PC-3 (cell line): ENCODE data around the gene ACTR6. TPM values are rescaled to one million over a fixed set of nuclear protein-coding genes. Genes with fewer than 3 reads are reported as not detected.

ENCODE experiments used
- ATAC-seq: fragments of 200-7000 bp; cut with Tn5 transposase; 2 replicates; pipeline ENCODE4 v1.9.1; 2020; ENCODE audit warnings: mild to moderate bottlenecking, moderate library complexity
- BruUV-seq: library from RNA; stranded (reverse); fragments of 400-500 nt; replicated peaks from 2 replicates; lab custom pipeline; 2021; lab: Mats Ljungman, UMichigan
- CTCF ChIA-PET: fragments of 300-600 bp; sonication (Branson Sonifier 250); formaldehyde crosslinking; loops from one replicate; lab custom pipeline; 2022; ENCODE audit warnings: antibody characterized with exemption; lab: Charles Lee
- POLR2A ChIA-PET: fragments of 300-600 bp; sonication (Branson Sonifier 250); formaldehyde crosslinking; loops from one replicate; lab custom pipeline; 2022; ENCODE audit warnings: antibody characterized with exemption; ENCODE audit not compliant: unreplicated experiment; lab: Charles Lee
- DNase-seq: peaks from one replicate; pipeline ENCODE4 v3.0.0-alpha.2; 2015
- H2AFZ ChIP-seq: fragments of 300-600 bp; sonication (generic); 2 replicates; pipeline ENCODE4 v1.6.0; 2016; ENCODE audit warnings: antibody characterized with exemption, low read length
- H3F3A ChIP-seq: fragments of 300-600 bp; sonication (generic); one replicate; pipeline ENCODE4 v1.6.0; 2017; ENCODE audit warnings: antibody characterized with exemption, low read length, control low read depth, mild to moderate bottlenecking; ENCODE audit not compliant: unreplicated experiment
- H3K27ac ChIP-seq: fragments of 300-600 bp; sonication (generic); 2 replicates; pipeline ENCODE4 v1.5.1; 2016; ENCODE audit warnings: mild to moderate bottlenecking, low read length
- H3K27me3 ChIP-seq: fragments of 300-600 bp; sonication (generic); 2 replicates; pipeline ENCODE4 v1.6.1; 2016; ENCODE audit warnings: low read length, mixed read lengths
- H3K36me3 ChIP-seq: fragments of 300-600 bp; sonication (generic); 2 replicates; pipeline ENCODE4 v1.6.1; 2016; ENCODE audit warnings: low read depth, mixed run types, low read length, mixed read lengths
- H3K4me1 ChIP-seq: fragments of 300-600 bp; sonication (generic); 2 replicates; pipeline ENCODE4 v1.5.1; 2016; ENCODE audit warnings: low read length; ENCODE audit not compliant: insufficient read depth
- H3K4me2 ChIP-seq: fragments of 300-600 bp; sonication (generic); 2 replicates; pipeline ENCODE4 v1.6.0; 2016; ENCODE audit warnings: low read length
- H3K4me3 ChIP-seq: fragments of 300-600 bp; sonication (generic); 2 replicates; pipeline ENCODE4 v1.5.1; 2016; ENCODE audit warnings: mild to moderate bottlenecking, low read length, mixed read lengths
- H3K79me2 ChIP-seq: fragments of 300-600 bp; sonication (generic); 2 replicates; pipeline ENCODE4 v1.6.1; 2017; ENCODE audit warnings: low read length, mixed read lengths
- H3K9ac ChIP-seq: fragments of 300-600 bp; sonication (generic); 2 replicates; pipeline ENCODE4 v1.6.0; 2016; ENCODE audit warnings: mild to moderate bottlenecking, low read length
- H3K9me2 ChIP-seq: fragments of 300-600 bp; sonication (generic); replicated peaks from 2 replicates; pipeline ENCODE4 v1.6.1; 2016; ENCODE audit warnings: mixed run types, low read length, mixed read lengths
- H3K9me3 ChIP-seq: fragments of 300-600 bp; sonication (generic); 2 replicates; pipeline ENCODE4 v1.6.1; 2016; ENCODE audit warnings: low read length, mixed read lengths
- H4K20me1 ChIP-seq: fragments of 300-600 bp; sonication (generic); 2 replicates; pipeline ENCODE4 v1.6.1; 2016; ENCODE audit warnings: low read length, mixed read lengths
- EZH2 ChIP-seq: fragments of 300-600 bp; sonication (generic); IDR thresholded peaks from one replicate; pipeline ENCODE4 v1.6.1; 2017; ENCODE audit warnings: antibody characterized with exemption, mild to moderate bottlenecking, low read length; ENCODE audit not compliant: unreplicated experiment
- EZH2phosphoT487 ChIP-seq: fragments of 300-600 bp; sonication (generic); IDR thresholded peaks from 2 replicates; pipeline ENCODE4 v1.6.1; 2018; ENCODE audit warnings: mild to moderate bottlenecking, antibody characterized with exemption, low read length, borderline replicate concordance
- intact Hi-C: fragments of 100-400 bp; cut with micrococcal nuclease; formaldehyde crosslinking; loops from 2 replicates; pipeline ENCODE4 v1.9.0; 2023
- total RNA-seq: library from RNA; depleted of rRNA; stranded (reverse); fragments of >200 nt; gene quantifications from 2 replicates; pipeline ENCODE4 v1.2.3, GENCODE V29; 2014
- TF ChIP-seq, protein P1 (sequence below): fragments of 300-600 bp; sonication (generic); conservative IDR thresholded peaks from 2 replicates; pipeline ENCODE4 v1.5.1; 2017; ENCODE audit warnings: antibody characterized with exemption, low read depth, mild to moderate bottlenecking, low read length

ACTR6 gene
- total RNA-seq, 1 experiment from 2014 or later: 21.2 TPM

DNA sequence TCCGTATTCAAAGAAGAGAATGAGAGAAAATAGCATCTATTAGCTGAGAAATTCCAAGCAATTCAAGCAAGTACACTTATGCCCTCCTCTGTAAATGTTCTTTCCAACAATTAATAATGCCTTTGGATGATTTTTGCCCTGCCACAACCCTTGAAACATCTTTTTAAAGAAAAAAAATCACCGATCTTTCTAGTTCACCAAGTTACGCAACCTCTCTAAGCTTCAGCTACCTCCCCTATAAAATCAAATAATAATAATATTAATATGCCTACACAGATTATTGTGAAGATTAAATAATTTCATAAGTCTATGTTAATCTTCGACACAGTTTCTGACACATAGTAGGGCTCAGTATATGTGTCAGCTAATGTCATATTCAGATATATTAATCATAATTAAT lies 47.1 kb downstream of the ACTR6 start:
- DNase-seq (no peak), ATAC-seq (no peak)
- H3K27me3 ChIP-seq: no peaks in the 10 kb centered on the region
- H3K9me3 ChIP-seq: no peaks in the 10 kb centered on the region
- H3K36me3 ChIP-seq: no peaks in the 10 kb centered on the region
- H3K4me1 ChIP-seq: 0 out of 2 replicates have a peak, but pooled peaks cover 4% of the 10 kb centered on the region
- intact Hi-C loops: no loop called here
- no peak overlapping the region for H3K4me3 ChIP-seq
- H3K27ac ChIP-seq: no peak overlapping the region
- no peaks in the 10 kb centered on the region for H3K9me2 ChIP-seq
- no peaks in the 10 kb centered on the region for H4K20me1 ChIP-seq
- no peak overlapping the region for H3K4me2 ChIP-seq
- TF ChIP-seq, protein P1, sequence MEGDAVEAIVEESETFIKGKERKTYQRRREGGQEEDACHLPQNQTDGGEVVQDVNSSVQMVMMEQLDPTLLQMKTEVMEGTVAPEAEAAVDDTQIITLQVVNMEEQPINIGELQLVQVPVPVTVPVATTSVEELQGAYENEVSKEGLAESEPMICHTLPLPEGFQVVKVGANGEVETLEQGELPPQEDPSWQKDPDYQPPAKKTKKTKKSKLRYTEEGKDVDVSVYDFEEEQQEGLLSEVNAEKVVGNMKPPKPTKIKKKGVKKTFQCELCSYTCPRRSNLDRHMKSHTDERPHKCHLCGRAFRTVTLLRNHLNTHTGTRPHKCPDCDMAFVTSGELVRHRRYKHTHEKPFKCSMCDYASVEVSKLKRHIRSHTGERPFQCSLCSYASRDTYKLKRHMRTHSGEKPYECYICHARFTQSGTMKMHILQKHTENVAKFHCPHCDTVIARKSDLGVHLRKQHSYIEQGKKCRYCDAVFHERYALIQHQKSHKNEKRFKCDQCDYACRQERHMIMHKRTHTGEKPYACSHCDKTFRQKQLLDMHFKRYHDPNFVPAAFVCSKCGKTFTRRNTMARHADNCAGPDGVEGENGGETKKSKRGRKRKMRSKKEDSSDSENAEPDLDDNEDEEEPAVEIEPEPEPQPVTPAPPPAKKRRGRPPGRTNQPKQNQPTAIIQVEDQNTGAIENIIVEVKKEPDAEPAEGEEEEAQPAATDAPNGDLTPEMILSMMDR: no peak
- no peak for TF ChIP-seq EZH2phosphoT487
- TF ChIP-seq EZH2: no peak
- H3K9ac ChIP-seq: no peak overlapping the region
- no TSS peak for BruUV-seq
- H3K79me2 ChIP-seq: no peaks in the 10 kb centered on the region
- ChIA-PET POLR2A (no interaction called here), CTCF (no interaction called here)
- H3F3A ChIP-seq: no peaks in the 10 kb centered on the region
- H2AFZ ChIP-seq: no peak overlapping the region

DNA sequence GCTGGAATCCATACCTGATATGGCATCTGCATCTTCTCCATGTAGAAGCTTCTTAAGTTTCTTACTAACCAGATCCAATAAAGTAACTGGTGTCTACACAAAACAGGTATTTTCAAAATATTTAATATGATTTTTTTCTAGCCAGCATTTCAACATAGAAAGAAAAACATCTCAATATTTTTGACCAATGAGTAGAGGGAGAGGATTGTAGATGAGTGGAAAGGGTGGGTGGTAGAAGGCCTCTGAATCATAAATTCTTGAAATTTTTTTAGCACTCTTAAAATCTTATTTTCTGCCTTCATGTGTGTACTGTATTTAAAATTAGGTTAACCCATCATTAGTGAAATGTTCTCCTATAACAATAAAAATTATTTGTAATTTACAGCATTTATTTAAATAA lies 48.3 kb downstream of the ACTR6 start:
- intact Hi-C loops: no loop called here
- ATAC-seq: no peak
- Histone ChIP-seq H3K27me3 (no peaks in the 10 kb centered on the region), H3K9me2 (no peaks in the 10 kb centered on the region), H3K9me3 (no peaks in the 10 kb centered on the region), H4K20me1 (no peaks in the 10 kb centered on the region), H3F3A (no peaks in the 10 kb centered on the region), H3K36me3 (no peaks in the 10 kb centered on the region), H3K79me2 (no peaks in the 10 kb centered on the region), H3K9ac (no peak overlapping the region), H3K27ac (no peak overlapping the region), H3K4me1 (0 out of 2 replicates have a peak, but pooled peaks cover 4% of the 10 kb centered on the region), H3K4me3 (no peak overlapping the region), H3K4me2 (no peak overlapping the region), H2AFZ (no peak overlapping the region)
- CTCF ChIA-PET: no interaction called here
- POLR2A ChIA-PET: interaction anchor here (0.6 kb wide), 1 partner anchor 39 kb away, joined by 4 read pairs; no protein-coding TSS in a partner anchor
- TF ChIP-seq, protein P1: no peak
- TF ChIP-seq EZH2 (no peak), EZH2phosphoT487 (no peak)
- BruUV-seq: no TSS peak
- DNase-seq: no peak

DNA sequence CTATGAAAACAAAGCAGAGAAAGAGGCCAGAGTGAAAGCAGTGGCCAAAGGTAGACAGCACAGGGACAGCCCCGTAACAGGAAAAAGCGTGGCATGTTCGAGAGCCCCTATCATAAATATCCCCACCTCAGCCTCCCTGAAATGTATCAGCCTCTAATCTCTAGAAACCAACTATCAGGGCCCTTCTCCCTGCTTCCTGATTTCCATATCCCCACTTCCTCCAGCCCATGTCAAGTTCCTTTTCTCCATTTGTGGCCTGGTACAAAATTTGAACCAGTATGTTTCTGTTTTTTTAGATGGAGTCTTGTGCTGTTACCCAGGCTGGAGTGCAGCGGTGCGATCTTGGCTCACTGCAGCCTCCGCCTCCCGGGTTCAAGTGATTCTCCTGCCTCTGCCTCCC lies 49.3 kb downstream of the ACTR6 start:
- Histone ChIP-seq H3K9me2 (no peaks in the 10 kb centered on the region), H3K9ac (no peak overlapping the region), H3K27me3 (no peaks in the 10 kb centered on the region), H3K4me3 (no peak overlapping the region), H3K36me3 (no peaks in the 10 kb centered on the region), H3K9me3 (no peaks in the 10 kb centered on the region), H3F3A (no peaks in the 10 kb centered on the region), H3K4me1 (0 out of 2 replicates have a peak, but pooled peaks cover 4% of the 10 kb centered on the region), H4K20me1 (no peaks in the 10 kb centered on the region), H2AFZ (no peak overlapping the region), H3K79me2 (no peaks in the 10 kb centered on the region), H3K4me2 (no peak overlapping the region), H3K27ac (no peak overlapping the region)
- ATAC-seq (no peak), DNase-seq (no peak)
- no TSS peak for BruUV-seq
- intact Hi-C loops: no loop called here
- TF ChIP-seq, protein P1: no peak
- TF ChIP-seq EZH2phosphoT487 (no peak), EZH2 (no peak)
- ChIA-PET CTCF (no interaction called here), POLR2A (no interaction called here)
